ENCODE measurements around the gene PLD2.

DNA sequence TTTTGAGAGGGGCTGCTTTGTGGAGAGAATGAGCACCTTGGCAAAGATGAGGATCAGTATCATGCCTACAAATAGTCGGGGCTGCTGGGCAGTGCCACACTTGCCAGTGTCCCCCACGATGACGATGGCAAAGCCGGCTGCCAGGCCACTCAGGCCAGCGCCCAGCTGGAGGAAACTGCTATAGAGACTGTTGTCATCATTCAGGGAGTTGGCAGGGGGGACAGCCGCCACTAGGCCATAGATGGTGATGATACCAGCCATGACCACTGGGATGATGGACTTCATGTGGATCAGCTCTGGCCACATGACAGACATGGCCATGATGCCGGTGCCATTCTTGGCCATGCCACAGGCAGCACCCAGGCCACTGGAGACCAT, 50.0 kb downstream of the PLD2 start:
- TF ChIP-seq, protein P1, sequence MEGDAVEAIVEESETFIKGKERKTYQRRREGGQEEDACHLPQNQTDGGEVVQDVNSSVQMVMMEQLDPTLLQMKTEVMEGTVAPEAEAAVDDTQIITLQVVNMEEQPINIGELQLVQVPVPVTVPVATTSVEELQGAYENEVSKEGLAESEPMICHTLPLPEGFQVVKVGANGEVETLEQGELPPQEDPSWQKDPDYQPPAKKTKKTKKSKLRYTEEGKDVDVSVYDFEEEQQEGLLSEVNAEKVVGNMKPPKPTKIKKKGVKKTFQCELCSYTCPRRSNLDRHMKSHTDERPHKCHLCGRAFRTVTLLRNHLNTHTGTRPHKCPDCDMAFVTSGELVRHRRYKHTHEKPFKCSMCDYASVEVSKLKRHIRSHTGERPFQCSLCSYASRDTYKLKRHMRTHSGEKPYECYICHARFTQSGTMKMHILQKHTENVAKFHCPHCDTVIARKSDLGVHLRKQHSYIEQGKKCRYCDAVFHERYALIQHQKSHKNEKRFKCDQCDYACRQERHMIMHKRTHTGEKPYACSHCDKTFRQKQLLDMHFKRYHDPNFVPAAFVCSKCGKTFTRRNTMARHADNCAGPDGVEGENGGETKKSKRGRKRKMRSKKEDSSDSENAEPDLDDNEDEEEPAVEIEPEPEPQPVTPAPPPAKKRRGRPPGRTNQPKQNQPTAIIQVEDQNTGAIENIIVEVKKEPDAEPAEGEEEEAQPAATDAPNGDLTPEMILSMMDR (IDR thresholded peaks at IDR 0.05), result no peak
- TF ChIP-seq POLR2AphosphoS5 (IDR thresholded peaks at IDR 0.05), result no peak
